ENCODE results near the gene BTBD2. TPM values are rescaled to one million over a fixed set of nuclear protein-coding genes. Genes with fewer than 3 reads are reported as not detected.

BTBD2 gene
- total and polyA plus RNA-seq, 2 of the 13 experiments (the other 11 are each of a cell fraction or from before 2014, with no cell fraction given) = 28.1 to 45.3 TPM

GRCh38 chr19:2038284-2039088, 23.0 kb upstream of the BTBD2 start (continued):
- TF ChIP-seq DNMT3B (CRISPR knock-in tag; conservative IDR thresholded peaks at IDR 0.05) (no peak), ZNF7 (CRISPR knock-in tag; IDR thresholded peaks at IDR 0.05) (no peak), AGO2 (optimal IDR thresholded peaks at IDR 0.05; ENCODE audit: low read depth, low read length) (peak; percentile 77), ZNF382 (CRISPR knock-in tag; IDR thresholded peaks at IDR 0.05; ENCODE audit: borderline replicate concordance) (no peak), HOXA5 (CRISPR knock-in tag; IDR thresholded peaks at IDR 0.05) (no peak), CEBPB (IDR thresholded peaks at IDR 0.05; ENCODE audit: borderline replicate concordance, low read depth, low read length) (no peak), KLF16 (CRISPR knock-in tag; IDR thresholded peaks at IDR 0.05) (no peak), HES4 (CRISPR knock-in tag; IDR thresholded peaks at IDR 0.05; ENCODE audit: borderline replicate concordance) (no peak), RXRA (CRISPR knock-in tag; IDR thresholded peaks at IDR 0.05) (peak; percentile 65), PCBP1 (IDR thresholded peaks at IDR 0.05; ENCODE audit: borderline replicate concordance, low read depth, low read length) (no peak), POLR2AphosphoS5 (IDR thresholded peaks at IDR 0.05; ENCODE audit: low read depth, low read length) (0 out of 2 replicates have a peak, but pooled peaks have one; percentile 23), ZNF256 (CRISPR knock-in tag; conservative IDR thresholded peaks at IDR 0.05) (no peak), RFX5 (IDR thresholded peaks at IDR 0.05; ENCODE audit: low read depth, low read length) (no peak), ZC3H4 (CRISPR knock-in tag; IDR thresholded peaks at IDR 0.05; ENCODE audit: borderline replicate concordance) (no peak), ZNF543 (CRISPR knock-in tag; IDR thresholded peaks at IDR 0.05) (no peak), MAZ (IDR thresholded peaks at IDR 0.05; ENCODE audit: borderline replicate concordance, low read depth, low read length) (no peak), MAZ (CRISPR knock-in tag; IDR thresholded peaks at IDR 0.05; ENCODE audit: low read depth) (no peak), ZNF577 (CRISPR knock-in tag; IDR thresholded peaks at IDR 0.05; ENCODE audit: borderline replicate concordance, low read depth) (no peak), ZNF644 (CRISPR knock-in tag; IDR thresholded peaks at IDR 0.05; ENCODE audit: low read depth) (no peak), SP2 (CRISPR knock-in tag; IDR thresholded peaks at IDR 0.05) (no peak), DNMT1 (CRISPR knock-in tag; IDR thresholded peaks at IDR 0.05) (no peak), ZNF629 (CRISPR knock-in tag; conservative IDR thresholded peaks at IDR 0.05) (no peak), POLR2A (IDR thresholded peaks at IDR 0.05; ENCODE audit: insufficient read depth in 1 of 2, low read depth in 2 of 2, low read length in 2 of 2) (no peak), TCF7 (IDR thresholded peaks at IDR 0.05; ENCODE audit: low read depth) (no peak)
- TF ChIP-seq, protein P1, sequence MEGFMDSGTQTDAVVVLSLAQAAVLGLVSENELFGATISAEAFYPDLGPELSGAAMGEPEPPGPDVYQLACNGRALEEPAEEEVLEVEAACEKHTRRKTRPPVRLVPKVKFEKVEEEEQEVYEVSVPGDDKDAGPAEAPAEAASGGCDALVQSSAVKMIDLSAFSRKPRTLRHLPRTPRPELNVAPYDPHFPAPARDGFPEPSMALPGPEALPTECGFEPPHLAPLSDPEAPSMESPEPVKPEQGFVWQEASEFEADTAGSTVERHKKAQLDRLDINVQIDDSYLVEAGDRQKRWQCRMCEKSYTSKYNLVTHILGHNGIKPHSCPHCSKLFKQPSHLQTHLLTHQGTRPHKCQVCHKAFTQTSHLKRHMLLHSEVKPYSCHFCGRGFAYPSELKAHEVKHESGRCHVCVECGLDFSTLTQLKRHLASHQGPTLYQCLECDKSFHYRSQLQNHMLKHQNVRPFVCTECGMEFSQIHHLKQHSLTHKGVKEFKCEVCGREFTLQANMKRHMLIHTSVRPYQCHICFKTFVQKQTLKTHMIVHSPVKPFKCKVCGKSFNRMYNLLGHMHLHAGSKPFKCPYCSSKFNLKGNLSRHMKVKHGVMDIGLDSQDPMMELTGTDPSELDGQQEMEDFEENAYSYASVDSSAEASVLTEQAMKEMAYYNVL (CRISPR knock-in tag; IDR thresholded peaks at IDR 0.05; ENCODE audit: borderline replicate concordance) = no peak
- TF ChIP-seq, protein P2, sequence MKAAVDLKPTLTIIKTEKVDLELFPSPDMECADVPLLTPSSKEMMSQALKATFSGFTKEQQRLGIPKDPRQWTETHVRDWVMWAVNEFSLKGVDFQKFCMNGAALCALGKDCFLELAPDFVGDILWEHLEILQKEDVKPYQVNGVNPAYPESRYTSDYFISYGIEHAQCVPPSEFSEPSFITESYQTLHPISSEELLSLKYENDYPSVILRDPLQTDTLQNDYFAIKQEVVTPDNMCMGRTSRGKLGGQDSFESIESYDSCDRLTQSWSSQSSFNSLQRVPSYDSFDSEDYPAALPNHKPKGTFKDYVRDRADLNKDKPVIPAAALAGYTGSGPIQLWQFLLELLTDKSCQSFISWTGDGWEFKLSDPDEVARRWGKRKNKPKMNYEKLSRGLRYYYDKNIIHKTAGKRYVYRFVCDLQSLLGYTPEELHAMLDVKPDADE (CRISPR knock-in tag; IDR thresholded peaks at IDR 0.05) = no peak
- TF ChIP-seq, protein P3, sequence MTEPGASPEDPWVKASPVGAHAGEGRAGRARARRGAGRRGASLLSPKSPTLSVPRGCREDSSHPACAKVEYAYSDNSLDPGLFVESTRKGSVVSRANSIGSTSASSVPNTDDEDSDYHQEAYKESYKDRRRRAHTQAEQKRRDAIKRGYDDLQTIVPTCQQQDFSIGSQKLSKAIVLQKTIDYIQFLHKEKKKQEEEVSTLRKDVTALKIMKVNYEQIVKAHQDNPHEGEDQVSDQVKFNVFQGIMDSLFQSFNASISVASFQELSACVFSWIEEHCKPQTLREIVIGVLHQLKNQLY (CRISPR knock-in tag; IDR thresholded peaks at IDR 0.05) = no peak

Data from HepG2 (cell line).